ENCODE measurements around the gene GLIS2.

Gene GLIS2

GRCh38 chr16:4381072-4381934 is 65.4 kb downstream of the GLIS2 start:
- no peak for DNase-seq (ENCODE audit: low read depth in 2 of 2)

GRCh38 chr16:4381935-4382794 is 66.3 kb downstream of the GLIS2 start:
- DNase-seq (ENCODE audit: low read depth in 2 of 2): no peak

GRCh38 chr16:4382795-4383357 is 67.0 kb downstream of the GLIS2 start:
- no peak for DNase-seq (ENCODE audit: low read depth in 2 of 2)

GRCh38 chr16:4383591-4384444 is 68.0 kb downstream of the GLIS2 start:
- no peak for DNase-seq (ENCODE audit: low read depth in 2 of 2)

GRCh38 chr16:4384509-4384942 is 68.7 kb downstream of the GLIS2 start:
- DNase-seq (ENCODE audit: low read depth in 2 of 2): no peak

- no peak for DNase-seq (ENCODE audit: low read depth in 2 of 2)
Measured at GRCh38 chr16:4385066-4385788, 69.4 kb downstream of the GLIS2 start.

- DNase-seq (ENCODE audit: low read depth in 2 of 2): no peak
Measured at GRCh38 chr16:4385789-4386450, 70.1 kb downstream of the GLIS2 start.

GRCh38 chr16:4386451-4386805 is 70.6 kb downstream of the GLIS2 start:
- no peak for DNase-seq (ENCODE audit: low read depth in 2 of 2)

GRCh38 chr16:4386951-4387565 is 71.2 kb downstream of the GLIS2 start:
- no peak for DNase-seq (ENCODE audit: low read depth in 2 of 2)

- DNase-seq (ENCODE audit: low read depth in 2 of 2): no peak
Measured at GRCh38 chr16:4387781-4388180, 71.9 kb downstream of the GLIS2 start.

GRCh38 chr16:4388271-4389021 is 72.6 kb downstream of the GLIS2 start:
- DNase-seq (ENCODE audit: low read depth in 2 of 2): no peak
